Natural killer cell (primary cell): ENCODE data around the gene JPT2. TPM values are rescaled to one million over a fixed set of nuclear protein-coding genes. Genes with fewer than 3 reads are reported as not detected.

ENCODE experiments used
- ATAC-seq, 3 donors: fragments of 150-1000 bp in 2 of 3; fragments of 200-7000 bp in 1 of 3; cut with Tn5 transposase; 1 replicate in 1 of 3; 2 replicates in 2 of 3; pipeline ENCODE4 v1.10.0; 2021; ENCODE audit warnings: mild to moderate bottlenecking in 2 of 3, moderate library complexity in 2 of 3
- DNase-seq, 2 donors: peaks; one replicate each; pipeline versions ENCODE4 v3.0.0 to v3.0.0-alpha.2; 2013 to 2021; ENCODE audit warnings: mixed read lengths in 1 of 2
- H3K27ac ChIP-seq: one replicate; pipeline ENCODE4 v1.5.1; 2013; ENCODE audit warnings: mild to moderate bottlenecking, low read length
- H3K27me3 ChIP-seq: one replicate; pipeline ENCODE4 v1.6.1; 2013; ENCODE audit warnings: low read length; ENCODE audit not compliant: control insufficient read depth, insufficient read depth
- H3K36me3 ChIP-seq: one replicate; pipeline ENCODE4 v1.6.1; 2013; ENCODE audit warnings: low read length; ENCODE audit not compliant: control insufficient read depth, insufficient read depth
- H3K4me1 ChIP-seq: one replicate; pipeline ENCODE4 v1.6.1; 2013; ENCODE audit warnings: low read length; ENCODE audit not compliant: control insufficient read depth, insufficient read depth
- H3K4me3 ChIP-seq: one replicate; pipeline ENCODE4 v1.5.1; 2013; ENCODE audit warnings: low read length
- H3K9me3 ChIP-seq: one replicate; pipeline ENCODE4 v1.6.1; 2013; ENCODE audit warnings: low read length; ENCODE audit not compliant: control insufficient read depth, insufficient read depth
- H3K27ac Mint-ChIP-seq, 2 donors: one replicate each; pipeline ENCODE4 v1.8.0; 2022; ENCODE audit warnings: mild to moderate bottlenecking in 2 of 2, mixed read lengths in 2 of 2, moderate library complexity in 1 of 2
- H3K27me3 Mint-ChIP-seq, 2 donors: one replicate each; pipeline ENCODE4 v1.8.0; 2022; ENCODE audit warnings: low read depth in 2 of 2, mixed read lengths in 2 of 2
- H3K36me3 Mint-ChIP-seq: one replicate; pipeline ENCODE4 v1.8.0; 2022; ENCODE audit warnings: mixed read lengths
- H3K4me1 Mint-ChIP-seq, 2 donors: one replicate each; pipeline ENCODE4 v1.8.0; 2022; ENCODE audit warnings: mixed read lengths in 2 of 2
- H3K4me3 Mint-ChIP-seq: one replicate; pipeline ENCODE4 v1.8.0; 2022; ENCODE audit warnings: mild to moderate bottlenecking, moderate library complexity, mixed read lengths
- H3K9me3 Mint-ChIP-seq, 2 donors: one replicate each; pipeline ENCODE4 v1.8.0; 2022; ENCODE audit warnings: mixed read lengths in 2 of 2
- WGBS: methylation state at CpG from one replicate; pipeline ENCODE4 v1.1.7; 2013; ENCODE audit warnings: missing lambda C conversion rate; ENCODE audit not compliant: insufficient coverage; 5-methylcytosine and 5-hydroxymethylcytosine counted together
- intact Hi-C: fragments of 100-400 bp; cut with micrococcal nuclease; formaldehyde crosslinking; loops from one replicate; pipeline ENCODE4 v1.14.2; 2022
- total RNA-seq, 4 donors: library from RNA; stranded (reverse); fragments of 120-200 nt in 1 of 4; gene quantifications; one replicate each; pipeline versions ENCODE4 v1.2.3 to v1.2.4, GENCODE V29; 2013 to 2022
- TF ChIP-seq, protein P1 (sequence below): fragments of 200-600 bp; IDR thresholded peaks from one replicate; pipeline ENCODE4 v1.8.0; 2022; ENCODE audit warnings: antibody characterized with exemption

The JPT2 gene
- total RNA-seq, 3 donors from 2014 or later (not counting 1 experiment from before 2014, with no cell fraction given), result 12.2 to 28.4 (median 14.2) TPM

DNA sequence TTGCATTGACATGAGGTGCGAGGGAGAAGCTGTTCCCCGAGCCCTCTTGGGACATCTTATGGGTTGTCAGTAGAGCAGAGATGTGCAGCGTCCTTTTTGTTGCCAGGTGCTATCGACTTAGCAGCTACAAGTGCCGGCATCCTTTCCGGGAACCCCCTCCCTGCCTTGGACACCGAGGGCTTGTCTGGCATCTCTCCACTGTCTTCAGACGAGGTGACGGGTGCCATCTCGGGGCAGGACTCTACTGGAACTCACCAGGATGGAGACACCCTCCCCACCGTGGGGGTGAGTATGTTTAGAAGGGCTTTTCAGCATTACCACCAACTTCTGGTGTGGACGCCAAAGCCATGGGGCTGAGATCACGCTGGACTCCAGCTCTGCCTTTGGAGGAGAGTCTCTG lies 11.8 kb upstream of the JPT2 start:
- Histone ChIP-seq H3K36me3 (peaks cover 86% of the 10 kb centered on the region), H3K4me3 (no peak overlapping the region), H3K9me3 (no peaks in the 10 kb centered on the region), H3K27me3 (no peaks in the 10 kb centered on the region), H3K27ac (no peak overlapping the region), H3K4me1 (no peaks in the 10 kb centered on the region)
- H3K4me3 Mint-ChIP-seq, result no peak overlapping the region
- ATAC-seq (no peak), DNase-seq (no peak)
- WGBS, result 97% methylated on average over 13 of the region's 13 CpGs
- H3K36me3 Mint-ChIP-seq, result no peaks in the 10 kb centered on the region
- no peaks in the 10 kb centered on the region for H3K27me3 Mint-ChIP-seq
- no peak overlapping the region for H3K27ac Mint-ChIP-seq
- no peaks in the 10 kb centered on the region for H3K4me1 Mint-ChIP-seq
- H3K9me3 Mint-ChIP-seq, result no peaks in the 10 kb centered on the region
- TF ChIP-seq, protein P1, sequence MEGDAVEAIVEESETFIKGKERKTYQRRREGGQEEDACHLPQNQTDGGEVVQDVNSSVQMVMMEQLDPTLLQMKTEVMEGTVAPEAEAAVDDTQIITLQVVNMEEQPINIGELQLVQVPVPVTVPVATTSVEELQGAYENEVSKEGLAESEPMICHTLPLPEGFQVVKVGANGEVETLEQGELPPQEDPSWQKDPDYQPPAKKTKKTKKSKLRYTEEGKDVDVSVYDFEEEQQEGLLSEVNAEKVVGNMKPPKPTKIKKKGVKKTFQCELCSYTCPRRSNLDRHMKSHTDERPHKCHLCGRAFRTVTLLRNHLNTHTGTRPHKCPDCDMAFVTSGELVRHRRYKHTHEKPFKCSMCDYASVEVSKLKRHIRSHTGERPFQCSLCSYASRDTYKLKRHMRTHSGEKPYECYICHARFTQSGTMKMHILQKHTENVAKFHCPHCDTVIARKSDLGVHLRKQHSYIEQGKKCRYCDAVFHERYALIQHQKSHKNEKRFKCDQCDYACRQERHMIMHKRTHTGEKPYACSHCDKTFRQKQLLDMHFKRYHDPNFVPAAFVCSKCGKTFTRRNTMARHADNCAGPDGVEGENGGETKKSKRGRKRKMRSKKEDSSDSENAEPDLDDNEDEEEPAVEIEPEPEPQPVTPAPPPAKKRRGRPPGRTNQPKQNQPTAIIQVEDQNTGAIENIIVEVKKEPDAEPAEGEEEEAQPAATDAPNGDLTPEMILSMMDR, result no peak
- intact Hi-C loops, result no loop called here

DNA sequence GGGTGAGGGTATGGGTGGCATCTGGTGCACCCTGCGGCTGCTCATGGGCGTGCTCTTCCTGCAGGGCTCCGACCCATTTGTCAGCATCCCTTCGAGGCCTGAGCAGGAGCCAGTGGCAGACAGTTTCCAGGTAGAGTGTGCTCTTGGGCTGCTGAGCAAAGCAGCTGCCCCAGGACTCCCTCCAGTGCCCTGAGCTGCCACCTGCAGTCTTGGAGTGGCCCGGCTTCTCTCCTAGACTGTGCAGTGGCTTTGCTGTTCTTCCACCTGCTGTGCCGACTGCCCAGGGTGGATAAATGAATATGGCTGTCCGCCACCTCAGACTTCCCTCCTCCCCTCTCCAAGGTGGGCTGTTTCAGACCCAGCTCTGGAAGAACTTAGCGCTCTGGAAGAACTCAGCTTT lies 10.8 kb upstream of the JPT2 start:
- ATAC-seq, result no peak
- Histone ChIP-seq H3K4me3 (no peak overlapping the region), H3K27ac (no peak overlapping the region), H3K4me1 (no peaks in the 10 kb centered on the region), H3K36me3 (peaks cover 87% of the 10 kb centered on the region), H3K27me3 (no peaks in the 10 kb centered on the region), H3K9me3 (no peaks in the 10 kb centered on the region)
- no peak overlapping the region for H3K27ac Mint-ChIP-seq
- intact Hi-C loops, result no loop called here
- H3K36me3 Mint-ChIP-seq, result no peaks in the 10 kb centered on the region
- H3K9me3 Mint-ChIP-seq, result no peaks in the 10 kb centered on the region
- WGBS, result 93% methylated on average over 7 of the region's 8 CpGs
- H3K27me3 Mint-ChIP-seq, result no peaks in the 10 kb centered on the region
- H3K4me3 Mint-ChIP-seq, result no peak overlapping the region
- no peak for DNase-seq
- H3K4me1 Mint-ChIP-seq, result no peaks in the 10 kb centered on the region
- TF ChIP-seq, protein P1, result no peak

GRCh38 chr16:1667916-1668315 lies 10.2 kb upstream of the JPT2 start:
- no peak overlapping the region for H3K4me3 Mint-ChIP-seq
- no peaks in the 10 kb centered on the region for H3K9me3 Mint-ChIP-seq
- Histone ChIP-seq H3K4me3 (no peak overlapping the region), H3K36me3 (peaks cover 86% of the 10 kb centered on the region), H3K9me3 (no peaks in the 10 kb centered on the region), H3K27ac (no peak overlapping the region), H3K27me3 (no peaks in the 10 kb centered on the region), H3K4me1 (no peaks in the 10 kb centered on the region)
- intact Hi-C loops, result no loop called here
- no peak overlapping the region for H3K27ac Mint-ChIP-seq
- DNase-seq (no peak), ATAC-seq (no peak)
- TF ChIP-seq, protein P1, result no peak
- peaks cover 3% of the 10 kb centered on the region for H3K36me3 Mint-ChIP-seq
- no peaks in the 10 kb centered on the region for H3K27me3 Mint-ChIP-seq
- no peaks in the 10 kb centered on the region for H3K4me1 Mint-ChIP-seq
- WGBS, result 96% methylated on average over 14 of the region's 14 CpGs

DNA sequence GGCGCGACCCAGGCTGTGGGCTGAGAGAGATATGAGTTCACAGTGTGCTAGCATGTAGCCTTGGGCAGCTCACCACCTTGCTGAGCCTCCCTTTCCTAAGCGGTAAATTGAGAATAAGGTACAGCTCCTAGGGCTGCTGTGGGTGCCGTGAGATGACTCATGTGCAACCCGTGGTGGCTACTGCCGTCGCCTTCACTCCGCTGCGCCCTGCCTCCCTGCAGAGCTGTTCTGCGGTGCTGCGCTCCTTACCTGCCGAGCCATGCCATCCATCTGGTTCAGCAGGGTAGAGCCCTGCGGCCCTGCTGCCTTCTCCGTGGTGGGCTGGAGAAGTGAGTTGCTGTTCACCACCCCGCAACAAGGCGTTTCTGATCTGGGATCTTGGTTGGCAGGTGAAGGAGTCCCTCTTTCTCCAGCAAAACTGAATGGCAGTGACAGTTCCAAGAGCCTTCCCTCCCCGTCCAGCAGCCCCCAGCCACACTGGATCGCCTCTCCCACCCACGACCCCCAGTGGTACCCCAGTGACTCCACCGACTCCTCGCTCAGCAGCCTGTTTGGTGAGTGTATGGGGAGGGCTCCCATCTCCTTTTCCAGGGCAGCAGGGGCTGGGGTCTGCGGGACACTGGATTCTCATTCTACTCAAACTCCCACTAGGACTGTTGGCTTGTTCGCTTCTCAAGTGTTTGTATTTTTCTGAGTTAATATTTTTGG lies 9.3 kb upstream of the JPT2 start:
- no peak overlapping the region for H3K27ac ChIP-seq
- no peaks in the 10 kb centered on the region for H3K9me3 ChIP-seq
- Mint-ChIP-seq H3K27ac (no peak overlapping the region), H3K36me3 (peaks cover 11% of the 10 kb centered on the region), H3K9me3 (no peaks in the 10 kb centered on the region), H3K4me1 (no peaks in the 10 kb centered on the region), H3K4me3 (no peak overlapping the region), H3K27me3 (no peaks in the 10 kb centered on the region)
- WGBS, result 93% methylated on average over 18 of the region's 23 CpGs
- H3K27me3 ChIP-seq, result no peaks in the 10 kb centered on the region
- no peaks in the 10 kb centered on the region for H3K4me1 ChIP-seq
- H3K4me3 ChIP-seq, result no peak overlapping the region
- DNase-seq, result no peak
- intact Hi-C loops, result no loop called here
- peaks cover 81% of the 10 kb centered on the region for H3K36me3 ChIP-seq
- ATAC-seq, result no peak
- TF ChIP-seq, protein P1, result no peak
